ENCODE measurements around the gene TMEM134. TPM values are rescaled to one million over a fixed set of nuclear protein-coding genes. Genes with fewer than 3 reads are reported as not detected.

The TMEM134 gene
- total and polyA plus RNA-seq, 9 of the 15 experiments (the other 6 are each of a cell fraction or from before 2014, with no cell fraction given), result 0.63 to 48.4 (median 10.7) TPM

DNA sequence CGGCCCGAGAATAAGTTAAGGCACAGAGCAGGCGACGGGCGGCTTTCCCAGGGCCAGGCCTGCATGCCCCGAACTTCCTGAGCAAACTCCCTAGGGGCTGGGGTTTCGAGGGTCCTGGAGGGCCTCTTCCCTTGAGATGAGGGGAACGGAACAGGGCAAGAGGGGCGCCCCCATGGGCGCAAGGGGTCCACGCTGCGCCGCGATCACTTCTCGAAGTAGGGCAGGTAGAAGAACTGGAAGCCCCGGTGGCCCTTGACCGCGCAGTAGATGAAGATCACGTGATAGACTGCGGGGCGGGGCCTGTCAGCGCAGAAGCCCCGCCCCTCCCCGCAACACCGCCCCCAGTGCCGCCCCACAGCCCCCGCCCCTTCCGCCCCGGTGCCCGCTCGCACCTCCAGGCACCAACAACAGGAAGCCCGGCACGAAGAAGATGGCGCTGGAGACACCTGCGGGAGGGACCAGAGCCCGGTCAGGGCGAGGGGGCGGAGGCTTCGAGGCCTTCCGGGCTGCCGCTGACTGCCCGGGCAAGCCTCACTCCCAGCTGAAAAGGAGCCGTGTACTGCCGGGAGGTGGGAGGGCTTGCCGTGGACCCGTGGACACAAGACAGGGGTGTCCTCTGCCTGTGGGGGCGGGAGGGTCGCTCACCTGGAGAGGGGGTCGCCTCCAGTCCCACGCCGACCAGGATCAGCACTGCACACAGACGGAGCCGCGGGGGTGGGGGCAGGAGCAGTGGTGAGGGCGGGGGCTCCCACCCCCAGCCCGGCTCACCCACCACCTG, 4.5 kb downstream of the TMEM134 start:
- Histone ChIP-seq H3K4me2 (ENCODE audit: insufficient read depth, low read length) (peak overlapping the region; percentile 93), H3K79me2 (ENCODE audit: control insufficient read depth, insufficient read depth, low read length) (peaks cover 12% of the 10 kb centered on the region), H3K4me3 (peak overlapping the region; percentile 75), H3K9ac (ENCODE audit: insufficient read depth in 1 of 2, low read depth in 2 of 2, low read length in 2 of 2) (peak overlapping the region; percentile 78 to 95), H3K9me3 (replicated peaks; ENCODE audit: control insufficient read depth, insufficient read depth, low read depth, low read length) (no peaks in the 10 kb centered on the region), H3K9me1 (ENCODE audit: control insufficient read depth, insufficient read depth, low read length) (no peaks in the 10 kb centered on the region), H3K27ac (ENCODE audit: extremely low read depth, low read depth, low read length) (peak overlapping the region; percentile 86), H4K20me1 (replicated peaks; ENCODE audit: control insufficient read depth, insufficient read depth, low read length) (no peaks in the 10 kb centered on the region), H2AFZ (ENCODE audit: low read depth, low read length) (peak overlapping the region; percentile 88), H3K4me1 (replicated peaks in 1 of 2; ENCODE audit: control insufficient read depth in 2 of 2, insufficient read depth in 2 of 2, low read length in 2 of 2) (peaks cover 20 to 54% of the 10 kb centered on the region in 2 experiments; a peak in 4 of 5 replicates), H3K27me3 (ENCODE audit: control insufficient read depth in 2 of 2, insufficient read depth in 2 of 2, low read length in 2 of 2) (no peaks in the 10 kb centered on the region), H3K36me3 (ENCODE audit: control insufficient read depth, insufficient read depth, low read length) (no peaks in the 10 kb centered on the region)
- ChIA-PET CTCF (ENCODE audit: low intra/inter-chr PET ratio) (no interaction called here), POLR2A (interaction anchor here (0.5 to 1.8 kb wide), 6 partner anchors 12 to 178 kb away, joined by 3 to 5 read pairs (median 4); partner anchors contain the start of genes AIP and RPS6KB2)
- no TSS peak for BruUV-seq (replicated peaks)
- ATAC-seq, result peak; percentile 84
- in situ Hi-C loops (cut with MboI) (no loop called here), intact Hi-C loops (cut with micrococcal nuclease) (loop anchor here (5.0 kb wide), 1 partner anchor 42 kb away; no protein-coding TSS in a partner anchor)
- FAIRE-seq, result peak; percentile 70
- peak; percentile 90 to 95 (median 94) for DNase-seq (ENCODE audit: extremely low read depth in 1 of 4, low spot score in 3 of 4)
- WGBS (ENCODE audit: insufficient coverage, low coverage, missing lambda C conversion rate), result 3% methylated on average over 32 of the region's 56 CpGs
- TF ChIP-seq, protein P1, sequence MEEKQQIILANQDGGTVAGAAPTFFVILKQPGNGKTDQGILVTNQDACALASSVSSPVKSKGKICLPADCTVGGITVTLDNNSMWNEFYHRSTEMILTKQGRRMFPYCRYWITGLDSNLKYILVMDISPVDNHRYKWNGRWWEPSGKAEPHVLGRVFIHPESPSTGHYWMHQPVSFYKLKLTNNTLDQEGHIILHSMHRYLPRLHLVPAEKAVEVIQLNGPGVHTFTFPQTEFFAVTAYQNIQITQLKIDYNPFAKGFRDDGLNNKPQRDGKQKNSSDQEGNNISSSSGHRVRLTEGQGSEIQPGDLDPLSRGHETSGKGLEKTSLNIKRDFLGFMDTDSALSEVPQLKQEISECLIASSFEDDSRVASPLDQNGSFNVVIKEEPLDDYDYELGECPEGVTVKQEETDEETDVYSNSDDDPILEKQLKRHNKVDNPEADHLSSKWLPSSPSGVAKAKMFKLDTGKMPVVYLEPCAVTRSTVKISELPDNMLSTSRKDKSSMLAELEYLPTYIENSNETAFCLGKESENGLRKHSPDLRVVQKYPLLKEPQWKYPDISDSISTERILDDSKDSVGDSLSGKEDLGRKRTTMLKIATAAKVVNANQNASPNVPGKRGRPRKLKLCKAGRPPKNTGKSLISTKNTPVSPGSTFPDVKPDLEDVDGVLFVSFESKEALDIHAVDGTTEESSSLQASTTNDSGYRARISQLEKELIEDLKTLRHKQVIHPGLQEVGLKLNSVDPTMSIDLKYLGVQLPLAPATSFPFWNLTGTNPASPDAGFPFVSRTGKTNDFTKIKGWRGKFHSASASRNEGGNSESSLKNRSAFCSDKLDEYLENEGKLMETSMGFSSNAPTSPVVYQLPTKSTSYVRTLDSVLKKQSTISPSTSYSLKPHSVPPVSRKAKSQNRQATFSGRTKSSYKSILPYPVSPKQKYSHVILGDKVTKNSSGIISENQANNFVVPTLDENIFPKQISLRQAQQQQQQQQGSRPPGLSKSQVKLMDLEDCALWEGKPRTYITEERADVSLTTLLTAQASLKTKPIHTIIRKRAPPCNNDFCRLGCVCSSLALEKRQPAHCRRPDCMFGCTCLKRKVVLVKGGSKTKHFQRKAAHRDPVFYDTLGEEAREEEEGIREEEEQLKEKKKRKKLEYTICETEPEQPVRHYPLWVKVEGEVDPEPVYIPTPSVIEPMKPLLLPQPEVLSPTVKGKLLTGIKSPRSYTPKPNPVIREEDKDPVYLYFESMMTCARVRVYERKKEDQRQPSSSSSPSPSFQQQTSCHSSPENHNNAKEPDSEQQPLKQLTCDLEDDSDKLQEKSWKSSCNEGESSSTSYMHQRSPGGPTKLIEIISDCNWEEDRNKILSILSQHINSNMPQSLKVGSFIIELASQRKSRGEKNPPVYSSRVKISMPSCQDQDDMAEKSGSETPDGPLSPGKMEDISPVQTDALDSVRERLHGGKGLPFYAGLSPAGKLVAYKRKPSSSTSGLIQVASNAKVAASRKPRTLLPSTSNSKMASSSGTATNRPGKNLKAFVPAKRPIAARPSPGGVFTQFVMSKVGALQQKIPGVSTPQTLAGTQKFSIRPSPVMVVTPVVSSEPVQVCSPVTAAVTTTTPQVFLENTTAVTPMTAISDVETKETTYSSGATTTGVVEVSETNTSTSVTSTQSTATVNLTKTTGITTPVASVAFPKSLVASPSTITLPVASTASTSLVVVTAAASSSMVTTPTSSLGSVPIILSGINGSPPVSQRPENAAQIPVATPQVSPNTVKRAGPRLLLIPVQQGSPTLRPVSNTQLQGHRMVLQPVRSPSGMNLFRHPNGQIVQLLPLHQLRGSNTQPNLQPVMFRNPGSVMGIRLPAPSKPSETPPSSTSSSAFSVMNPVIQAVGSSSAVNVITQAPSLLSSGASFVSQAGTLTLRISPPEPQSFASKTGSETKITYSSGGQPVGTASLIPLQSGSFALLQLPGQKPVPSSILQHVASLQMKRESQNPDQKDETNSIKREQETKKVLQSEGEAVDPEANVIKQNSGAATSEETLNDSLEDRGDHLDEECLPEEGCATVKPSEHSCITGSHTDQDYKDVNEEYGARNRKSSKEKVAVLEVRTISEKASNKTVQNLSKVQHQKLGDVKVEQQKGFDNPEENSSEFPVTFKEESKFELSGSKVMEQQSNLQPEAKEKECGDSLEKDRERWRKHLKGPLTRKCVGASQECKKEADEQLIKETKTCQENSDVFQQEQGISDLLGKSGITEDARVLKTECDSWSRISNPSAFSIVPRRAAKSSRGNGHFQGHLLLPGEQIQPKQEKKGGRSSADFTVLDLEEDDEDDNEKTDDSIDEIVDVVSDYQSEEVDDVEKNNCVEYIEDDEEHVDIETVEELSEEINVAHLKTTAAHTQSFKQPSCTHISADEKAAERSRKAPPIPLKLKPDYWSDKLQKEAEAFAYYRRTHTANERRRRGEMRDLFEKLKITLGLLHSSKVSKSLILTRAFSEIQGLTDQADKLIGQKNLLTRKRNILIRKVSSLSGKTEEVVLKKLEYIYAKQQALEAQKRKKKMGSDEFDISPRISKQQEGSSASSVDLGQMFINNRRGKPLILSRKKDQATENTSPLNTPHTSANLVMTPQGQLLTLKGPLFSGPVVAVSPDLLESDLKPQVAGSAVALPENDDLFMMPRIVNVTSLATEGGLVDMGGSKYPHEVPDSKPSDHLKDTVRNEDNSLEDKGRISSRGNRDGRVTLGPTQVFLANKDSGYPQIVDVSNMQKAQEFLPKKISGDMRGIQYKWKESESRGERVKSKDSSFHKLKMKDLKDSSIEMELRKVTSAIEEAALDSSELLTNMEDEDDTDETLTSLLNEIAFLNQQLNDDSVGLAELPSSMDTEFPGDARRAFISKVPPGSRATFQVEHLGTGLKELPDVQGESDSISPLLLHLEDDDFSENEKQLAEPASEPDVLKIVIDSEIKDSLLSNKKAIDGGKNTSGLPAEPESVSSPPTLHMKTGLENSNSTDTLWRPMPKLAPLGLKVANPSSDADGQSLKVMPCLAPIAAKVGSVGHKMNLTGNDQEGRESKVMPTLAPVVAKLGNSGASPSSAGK (IDR thresholded peaks at IDR 0.05), result peak; percentile 86
- TF ChIP-seq CC2D1A (IDR thresholded peaks at IDR 0.05) (peak; percentile 32; the same call in 1 of the 2 replicates), SIN3B (IDR thresholded peaks at IDR 0.05; ENCODE audit: low read depth) (peak; percentile 28; the same call in 1 of the 2 replicates), ZBTB17 (CRISPR knock-in tag; IDR thresholded peaks at IDR 0.05) (peak; percentile 43; the same call in 1 of the 2 replicates), SIN3A (IDR thresholded peaks at IDR 0.05; ENCODE audit: borderline replicate concordance in 2 of 2, control insufficient read depth in 1 of 2, low read depth in 2 of 2, low read length in 2 of 2) (0 out of 4 replicates have a peak, but pooled peaks of 1 of the 2 experiments have one; percentile 5)
- TF ChIP-seq, protein P2, sequence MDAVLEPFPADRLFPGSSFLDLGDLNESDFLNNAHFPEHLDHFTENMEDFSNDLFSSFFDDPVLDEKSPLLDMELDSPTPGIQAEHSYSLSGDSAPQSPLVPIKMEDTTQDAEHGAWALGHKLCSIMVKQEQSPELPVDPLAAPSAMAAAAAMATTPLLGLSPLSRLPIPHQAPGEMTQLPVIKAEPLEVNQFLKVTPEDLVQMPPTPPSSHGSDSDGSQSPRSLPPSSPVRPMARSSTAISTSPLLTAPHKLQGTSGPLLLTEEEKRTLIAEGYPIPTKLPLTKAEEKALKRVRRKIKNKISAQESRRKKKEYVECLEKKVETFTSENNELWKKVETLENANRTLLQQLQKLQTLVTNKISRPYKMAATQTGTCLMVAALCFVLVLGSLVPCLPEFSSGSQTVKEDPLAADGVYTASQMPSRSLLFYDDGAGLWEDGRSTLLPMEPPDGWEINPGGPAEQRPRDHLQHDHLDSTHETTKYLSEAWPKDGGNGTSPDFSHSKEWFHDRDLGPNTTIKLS (IDR thresholded peaks at IDR 0.05; ENCODE audit: borderline replicate concordance, low read depth), result 0 out of 2 replicates have a peak, but pooled peaks have one; percentile 32

Measured in K562 (cell line).